ENCODE measurements around the gene ABCA10.
"Not testable (repeated sequence)": the region's sequence is repeated elsewhere in the genome, so short reads cannot be mapped to it uniquely, and the experiment has no call there.

ABCA10 gene

DNA sequence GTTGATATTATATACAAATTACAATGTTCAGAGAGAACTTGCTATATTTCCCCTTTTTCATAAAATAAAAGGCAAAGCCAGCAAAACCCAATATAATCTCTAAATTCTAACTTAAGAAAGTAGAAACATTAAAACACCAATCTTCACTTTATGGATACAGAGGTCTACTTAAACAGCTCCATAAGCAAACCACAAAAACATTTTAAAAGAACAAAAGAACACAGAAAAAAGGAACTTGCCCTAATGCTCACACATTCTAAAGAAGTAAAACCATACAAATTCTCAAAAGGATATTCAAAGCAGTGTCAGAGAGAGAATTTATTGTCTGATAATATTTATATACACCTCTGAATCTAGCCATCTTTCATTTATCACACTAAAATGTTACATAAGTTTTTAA lies 606 bp downstream of the ABCA10 start:
- no peak for DNase-seq

DNA sequence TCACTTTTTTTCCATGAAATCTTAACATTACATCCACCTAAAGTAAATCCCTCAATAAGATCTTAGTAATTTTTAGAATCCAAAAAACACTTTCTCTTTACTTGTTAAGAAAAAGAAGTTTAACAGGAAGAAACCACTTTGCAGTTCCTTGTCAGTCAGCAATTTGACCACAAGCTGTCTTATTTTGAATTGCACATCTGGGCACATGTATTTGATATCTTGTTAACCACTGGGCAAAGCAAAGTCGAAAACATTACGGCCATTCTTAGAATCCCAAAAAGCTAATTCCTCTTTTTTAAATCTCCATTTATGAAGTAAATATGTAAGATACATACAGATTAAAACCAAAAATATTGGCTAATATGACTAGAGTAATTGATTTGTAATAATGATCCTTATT lies 1.1 kb downstream of the ABCA10 start:
- DNase-seq: no peak

DNA sequence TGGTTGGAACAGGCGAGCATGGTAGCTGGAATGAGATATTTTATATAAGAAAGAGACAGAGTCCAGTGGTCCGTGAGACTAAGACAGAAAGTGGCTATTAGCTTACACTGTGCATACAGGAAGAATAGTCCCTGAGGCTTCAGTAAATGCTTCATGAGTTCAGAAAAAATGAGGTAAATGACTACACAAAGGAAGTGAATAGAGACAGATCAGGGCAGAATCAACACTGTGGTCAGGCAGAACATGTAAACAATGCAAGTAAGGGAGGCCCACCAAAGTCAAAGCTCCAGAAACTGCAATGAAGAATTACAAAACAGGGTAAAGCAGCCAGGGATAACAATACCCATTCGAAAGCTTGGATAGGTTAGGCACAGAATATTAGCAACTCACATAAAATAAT lies 4.8 kb downstream of the ABCA10 start:
- no peak for DNase-seq

DNA sequence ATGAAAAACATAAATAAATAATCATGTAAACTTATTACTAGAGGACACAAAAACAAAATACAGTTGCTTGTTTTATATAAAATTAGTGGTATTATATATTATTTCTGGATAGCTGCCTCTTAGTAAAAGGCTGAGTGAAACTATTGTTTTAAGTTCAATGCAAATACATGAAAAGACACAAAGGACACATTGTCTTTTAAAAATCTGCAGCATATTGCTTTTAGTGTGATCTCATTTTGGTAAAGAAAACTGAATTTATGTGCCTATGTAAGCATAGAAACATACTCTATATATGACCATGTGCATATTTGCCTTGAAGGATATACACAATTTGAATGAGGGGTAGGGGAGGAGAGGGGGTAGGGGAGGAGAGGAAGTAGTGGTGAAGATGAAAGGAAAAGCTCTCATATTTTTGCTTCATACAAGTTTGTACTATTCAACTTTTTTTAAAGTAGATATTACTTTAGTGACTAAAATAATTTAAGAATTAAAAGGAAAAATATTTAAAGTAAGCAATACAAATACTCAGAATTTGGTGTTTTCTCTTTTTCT lies 5.8 kb downstream of the ABCA10 start:
- no peak for DNase-seq

DNA sequence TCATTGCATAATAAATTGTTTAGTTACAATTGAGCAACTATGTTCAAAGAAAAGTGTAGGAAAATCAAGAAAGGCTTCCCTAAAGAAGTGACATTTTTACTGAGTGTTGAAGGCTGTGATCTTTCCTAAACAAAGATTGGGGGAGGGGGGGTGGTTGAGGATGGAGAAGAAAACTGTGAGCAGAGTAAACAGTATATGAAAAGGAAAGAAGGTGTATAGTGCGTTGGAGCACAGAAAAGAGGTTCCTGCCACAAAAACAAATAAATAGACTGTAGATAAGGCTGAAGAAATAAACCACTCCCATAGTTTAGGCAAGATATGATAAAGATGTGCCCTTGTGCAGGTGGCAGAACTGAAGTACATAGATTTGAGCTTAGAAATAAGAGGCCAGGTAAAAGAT lies 8.5 kb downstream of the ABCA10 start:
- no peak for DNase-seq

DNA sequence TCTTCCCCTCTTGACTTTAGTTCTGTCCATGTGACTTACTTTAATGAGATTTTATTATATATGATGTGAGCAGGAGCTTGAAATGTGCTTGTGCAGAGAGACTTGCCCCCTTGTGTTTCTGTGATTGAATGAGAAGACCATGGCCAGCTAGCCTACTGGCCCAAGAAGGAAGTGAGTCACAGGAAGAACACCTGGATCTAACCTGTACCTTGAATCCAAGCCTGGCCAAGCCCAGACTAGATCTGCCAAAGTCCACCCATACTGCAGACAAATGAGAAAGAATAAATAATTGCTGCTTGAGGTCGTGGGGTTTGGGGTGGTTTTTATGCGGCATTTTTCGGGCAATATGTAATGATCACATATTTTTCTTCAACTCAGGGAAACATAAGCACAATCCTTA lies 9.6 kb downstream of the ABCA10 start:
- no peak for DNase-seq

DNA sequence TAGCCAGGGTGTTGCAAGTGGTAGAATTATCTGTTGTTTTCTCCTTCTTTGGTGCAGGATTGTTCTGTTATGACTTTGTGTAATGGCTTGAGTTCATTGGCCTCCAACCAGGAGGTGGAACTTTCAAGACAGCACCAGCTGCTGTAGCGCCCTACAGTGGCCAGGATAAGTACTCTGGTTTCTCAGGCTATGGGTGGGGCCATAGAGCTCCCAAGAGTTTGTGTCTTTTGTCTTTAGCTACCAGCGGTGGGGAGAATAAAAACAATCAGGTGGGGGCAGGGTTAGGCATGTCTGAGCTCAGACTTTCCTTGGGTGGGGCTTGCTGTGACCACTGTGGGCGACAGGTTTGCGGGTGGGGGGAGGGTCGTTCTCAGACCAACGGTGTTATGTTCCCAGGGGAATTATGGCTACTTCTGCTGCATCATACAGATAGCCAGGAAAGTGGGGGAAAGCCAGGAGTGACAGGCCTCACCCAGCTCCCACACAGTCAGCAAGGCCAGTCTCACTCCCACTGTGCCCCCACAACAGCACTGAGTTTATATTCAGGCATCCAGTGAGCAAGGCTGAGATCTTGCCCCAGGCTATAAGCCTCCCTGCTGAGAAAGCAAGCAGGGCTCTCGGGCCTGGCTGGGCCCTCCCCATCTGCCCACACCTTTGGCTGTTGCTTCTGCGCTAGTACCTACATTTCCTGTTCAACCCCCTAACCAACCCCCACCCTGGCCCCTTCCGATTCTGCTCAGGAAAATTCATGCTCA lies 15.4 kb downstream of the ABCA10 start:
- no peak for DNase-seq

DNA sequence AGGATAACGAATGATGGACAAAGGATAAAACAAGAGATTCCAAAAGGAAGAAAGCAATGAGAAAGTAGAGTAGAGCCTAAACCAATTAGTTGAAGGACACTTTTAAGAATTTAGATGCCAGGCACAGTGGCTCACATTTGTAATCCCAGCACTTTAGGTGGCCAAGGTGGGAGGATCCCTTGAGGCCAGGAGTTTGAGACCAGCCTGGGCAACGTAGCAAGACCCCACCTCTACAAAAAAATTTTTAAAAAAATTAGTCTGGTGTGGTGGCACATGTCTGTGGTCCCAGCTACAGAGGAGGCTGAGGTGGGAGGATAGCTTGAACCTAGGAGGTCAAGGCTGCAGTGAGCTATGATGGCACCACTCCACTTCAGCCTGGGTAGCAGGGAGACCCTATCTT lies 20.0 kb downstream of the ABCA10 start:
- DNase-seq: no peak

DNA sequence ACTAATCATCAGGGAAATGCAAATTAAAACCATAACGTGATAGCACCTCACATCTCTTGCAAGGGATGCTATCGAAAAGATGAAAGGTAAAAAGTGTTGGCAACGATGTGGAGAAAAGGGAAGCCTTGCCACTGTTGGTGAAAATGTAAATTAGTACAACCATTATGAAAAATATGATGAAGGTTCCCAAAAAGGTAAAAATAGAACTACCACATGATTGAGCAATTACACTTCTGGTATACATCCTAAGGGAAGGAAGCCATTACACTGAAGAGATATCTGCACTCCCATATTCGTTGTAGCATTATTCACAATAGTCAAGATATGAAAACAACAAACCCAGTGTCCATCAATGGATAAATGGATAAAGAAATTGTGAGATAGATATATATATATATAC lies 21.5 kb downstream of the ABCA10 start:
- DNase-seq: no peak

DNA sequence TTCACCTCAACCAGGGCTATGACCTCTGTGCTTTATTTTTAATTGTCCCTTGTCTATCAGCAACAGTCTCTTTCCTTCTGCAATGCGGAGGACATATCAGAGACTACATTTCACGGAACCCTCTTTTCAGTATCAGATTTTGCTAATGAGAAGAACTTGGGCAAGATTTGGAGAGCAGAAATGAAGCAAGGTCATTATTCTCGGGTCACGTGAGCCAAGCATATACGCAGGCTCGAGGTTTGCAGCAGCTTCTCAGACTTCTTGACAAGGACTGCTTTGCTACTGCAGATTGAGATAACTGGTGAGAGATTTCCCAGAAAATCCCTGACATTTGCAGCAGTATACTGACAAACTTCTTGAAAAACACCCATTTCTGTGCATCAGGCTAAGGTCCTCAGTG lies 30.4 kb downstream of the ABCA10 start:
- DNase-seq: no peak

DNA sequence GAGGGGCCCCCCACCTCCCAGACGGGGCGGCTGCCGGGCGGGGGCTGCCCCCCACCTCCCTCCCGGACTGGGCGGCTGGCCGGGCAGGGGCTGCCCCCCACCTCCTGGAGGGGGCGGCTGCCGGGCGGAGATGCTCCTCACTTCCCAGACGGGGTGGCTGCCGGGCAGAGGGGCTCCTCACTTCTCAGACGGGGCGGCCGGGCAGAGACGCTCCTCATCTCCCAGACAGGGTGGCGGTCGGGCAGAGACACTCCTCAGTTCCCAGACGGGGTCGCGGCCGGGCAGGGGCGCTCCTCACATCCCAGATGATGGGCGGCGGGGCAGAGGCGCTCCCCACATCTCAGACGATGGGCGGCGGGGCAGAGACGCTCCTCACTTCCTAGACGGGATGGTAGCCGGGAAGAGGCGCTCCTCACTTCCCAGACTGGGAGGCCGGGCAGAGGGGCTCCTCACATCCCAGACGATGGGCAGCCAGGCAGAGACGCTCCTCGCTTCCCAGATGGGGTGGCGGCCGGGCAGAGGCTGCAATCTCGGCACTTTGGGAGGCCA lies 32.4 kb downstream of the ABCA10 start:
- not testable (repeated sequence) for DNase-seq

DNA sequence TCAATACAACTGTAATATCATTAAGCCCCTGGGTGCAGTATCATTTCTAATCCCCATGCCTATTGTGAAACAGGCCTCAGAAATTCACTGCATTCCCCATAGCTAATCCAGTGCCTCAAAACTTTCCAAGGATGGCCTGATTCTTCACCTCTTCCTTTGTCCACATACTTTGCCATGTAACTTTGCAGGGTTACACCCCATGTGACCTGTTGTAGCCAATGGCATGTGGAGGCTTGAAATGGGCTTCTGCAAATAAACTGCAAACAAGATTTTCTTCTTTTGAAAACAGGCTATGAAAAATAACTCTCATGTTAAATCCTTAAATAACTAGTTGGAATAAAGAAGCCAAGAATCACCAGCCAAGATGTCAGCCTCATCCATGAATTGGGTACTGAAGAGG lies 35.9 kb downstream of the ABCA10 start:
- DNase-seq: no peak

DNA sequence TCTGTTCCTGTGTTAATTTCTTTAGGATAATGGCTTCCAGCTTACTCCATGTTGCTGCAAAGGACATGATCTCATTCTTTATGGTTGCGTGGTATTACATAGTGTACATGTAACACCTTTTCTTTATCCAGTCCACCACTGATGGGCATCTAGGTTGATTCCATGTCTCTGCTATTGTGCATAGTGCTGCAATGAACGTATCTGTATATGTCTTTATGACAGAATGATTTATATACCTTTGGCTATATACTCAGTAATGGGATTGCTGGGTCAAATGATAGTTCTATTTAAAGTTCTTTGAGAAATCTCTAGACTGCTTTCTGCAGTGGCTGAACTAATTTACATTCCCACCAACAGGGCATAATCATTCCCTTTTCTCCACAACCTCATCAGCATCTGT lies 39.8 kb downstream of the ABCA10 start:
- no peak for DNase-seq

DNA sequence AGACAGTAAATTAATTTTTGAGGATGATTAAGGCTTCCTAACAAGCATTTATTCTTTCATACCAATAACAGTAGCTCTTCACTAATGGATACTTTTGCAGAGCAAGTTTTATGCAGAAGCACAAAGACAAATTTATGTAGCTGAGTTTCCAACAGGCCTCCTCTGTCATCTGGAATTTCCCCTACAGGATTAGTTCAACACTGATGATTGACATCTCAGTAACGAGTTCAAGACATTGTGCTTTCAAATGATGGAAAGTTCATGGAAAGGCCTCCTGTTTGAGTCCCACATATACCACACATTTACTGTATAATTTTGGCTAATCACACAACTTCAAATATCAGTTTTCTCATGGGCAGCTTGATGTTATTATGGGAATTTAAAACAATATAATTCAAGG lies 40.6 kb downstream of the ABCA10 start:
- no peak for DNase-seq

DNA sequence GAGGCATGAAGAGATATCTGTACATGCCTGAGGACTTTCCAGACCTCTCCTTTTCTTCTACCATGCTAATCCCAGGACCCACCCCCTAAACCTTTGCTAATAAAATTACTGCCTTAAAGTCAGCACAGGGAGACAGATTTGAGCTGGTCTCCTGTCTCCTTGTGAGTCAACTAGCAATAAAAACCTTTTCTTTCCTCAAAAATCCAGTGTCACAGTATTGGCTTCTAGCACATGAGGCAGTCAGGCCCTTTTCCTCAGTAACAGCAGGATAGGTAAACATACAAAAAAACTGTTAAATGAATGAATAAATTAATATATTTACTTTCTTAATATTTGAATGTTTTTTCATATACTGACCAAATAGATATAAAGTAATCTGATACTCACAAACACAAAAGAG lies 41.3 kb downstream of the ABCA10 start:
- DNase-seq: no peak

DNA sequence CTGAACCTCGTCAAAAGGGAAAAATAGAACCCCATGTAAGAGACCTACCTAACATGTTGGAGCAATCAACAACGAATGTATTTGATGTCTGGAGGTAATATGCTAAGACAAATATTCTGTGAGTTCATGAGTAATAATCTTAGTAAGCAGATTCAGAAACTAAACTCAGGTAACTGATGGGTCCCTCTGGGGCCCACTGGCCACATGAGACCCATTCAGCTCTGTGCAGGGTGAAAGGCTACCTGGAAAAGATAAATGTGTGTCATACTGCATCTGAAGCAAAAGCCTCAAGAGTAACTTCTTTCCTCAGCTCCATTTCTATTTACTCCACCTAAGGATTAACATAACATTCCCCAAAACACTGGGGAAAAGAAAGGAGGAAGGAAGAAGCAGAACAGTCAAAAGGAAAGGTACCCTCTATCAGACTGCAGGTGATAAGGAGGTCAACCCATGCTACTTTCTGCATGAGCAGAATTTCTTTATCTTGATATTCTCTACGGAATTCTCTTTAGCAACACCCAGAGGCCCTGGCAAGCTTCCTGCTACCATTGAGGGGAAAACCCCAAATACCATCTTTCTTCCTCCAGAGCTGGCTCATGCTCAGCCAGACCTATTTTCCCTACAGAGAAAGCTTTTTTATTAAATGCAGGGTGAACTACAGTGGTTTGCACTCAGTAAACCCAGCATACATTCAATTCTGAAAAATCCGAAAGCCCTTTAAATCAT lies 49.2 kb downstream of the ABCA10 start:
- DNase-seq: no peak

DNA sequence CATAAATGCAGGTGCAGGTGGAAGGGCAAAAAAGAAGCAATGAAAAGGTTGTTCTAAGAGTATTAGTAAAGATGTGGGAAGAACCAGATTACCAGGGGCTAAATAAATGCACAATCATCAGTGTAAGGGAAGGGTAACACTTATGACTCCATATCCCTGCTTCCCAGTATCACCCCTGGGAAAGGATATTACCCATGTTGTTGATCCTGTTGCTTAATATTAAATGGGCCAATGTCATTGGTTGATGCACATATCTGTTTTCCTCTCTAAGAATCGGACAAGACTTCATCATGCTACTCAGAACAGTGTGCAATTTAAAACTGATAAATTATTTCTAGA lies 52.2 kb downstream of the ABCA10 start:
- DNase-seq: no peak

DNA sequence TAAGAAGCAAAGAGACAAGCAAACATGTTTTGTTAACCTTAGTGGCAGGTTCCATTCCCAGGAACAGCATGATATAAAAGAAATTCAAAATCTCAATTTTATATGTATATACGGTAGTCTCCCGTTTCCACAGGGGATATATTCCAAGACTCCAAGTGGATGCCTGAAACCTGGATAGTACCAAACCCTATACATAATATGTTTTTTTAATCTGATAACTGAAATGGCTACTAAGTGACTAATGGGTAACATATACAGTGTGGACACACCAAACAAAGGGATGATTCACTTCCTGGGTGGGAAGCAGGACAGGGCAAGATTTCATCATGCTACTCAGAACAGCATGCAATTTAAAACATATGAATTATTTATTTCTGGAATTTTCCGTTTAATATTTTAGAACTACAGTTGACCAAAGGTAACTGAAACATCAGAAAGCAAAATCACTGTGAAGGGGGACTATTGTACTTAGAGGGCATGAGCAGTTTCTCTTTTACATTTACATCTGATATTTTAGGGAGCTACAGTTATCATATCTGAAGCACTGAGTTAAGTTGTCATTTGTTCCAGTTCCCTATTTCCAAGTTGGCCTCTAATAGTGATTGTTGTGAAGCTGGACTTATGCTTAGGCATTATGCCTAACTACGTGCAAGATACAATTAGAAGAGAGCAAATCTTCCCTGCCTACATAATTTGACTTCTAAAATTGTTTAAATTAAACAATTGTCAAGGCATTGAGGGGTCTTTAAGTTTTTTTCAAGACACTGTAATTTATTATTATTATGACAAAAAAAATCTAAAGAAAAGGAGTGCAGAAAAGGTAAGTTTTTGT lies 52.8 kb downstream of the ABCA10 start:
- DNase-seq: no peak

DNA sequence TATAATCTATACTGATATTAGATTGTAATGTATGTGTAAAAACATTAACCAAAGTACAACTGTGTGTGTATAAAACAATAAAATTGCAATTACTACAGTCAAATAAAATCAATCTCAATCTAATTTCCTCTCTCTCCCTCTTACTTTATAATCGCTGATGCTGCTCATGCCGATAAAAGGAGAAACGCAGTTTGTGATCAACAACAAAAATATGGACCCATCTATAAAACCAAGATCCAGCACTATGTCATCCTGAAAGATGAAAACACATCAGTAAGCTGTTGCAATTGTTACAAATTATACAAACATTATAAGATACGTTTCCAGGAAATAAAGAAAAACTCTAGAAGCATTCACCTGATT lies 53.4 kb downstream of the ABCA10 start:
- DNase-seq: no peak

DNA sequence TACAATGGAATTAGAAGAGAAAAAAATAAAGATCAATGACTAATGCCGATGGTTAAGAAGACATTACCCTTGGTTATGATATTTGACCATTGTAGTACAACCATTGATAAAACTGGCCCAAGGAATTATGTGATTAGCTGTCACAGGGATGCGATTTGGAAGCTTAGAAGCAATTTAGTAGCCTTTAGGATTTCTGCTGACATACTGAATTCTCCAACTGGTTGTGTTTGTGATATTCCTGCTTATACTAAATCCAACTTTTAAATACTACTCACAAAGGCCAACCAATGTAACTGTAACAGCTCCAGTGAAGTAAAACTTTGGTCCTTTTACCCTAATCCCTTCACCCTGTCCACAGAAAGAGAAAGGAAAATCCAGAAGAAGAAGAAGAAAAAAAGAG lies 55.5 kb downstream of the ABCA10 start:
- no peak for DNase-seq

DNA sequence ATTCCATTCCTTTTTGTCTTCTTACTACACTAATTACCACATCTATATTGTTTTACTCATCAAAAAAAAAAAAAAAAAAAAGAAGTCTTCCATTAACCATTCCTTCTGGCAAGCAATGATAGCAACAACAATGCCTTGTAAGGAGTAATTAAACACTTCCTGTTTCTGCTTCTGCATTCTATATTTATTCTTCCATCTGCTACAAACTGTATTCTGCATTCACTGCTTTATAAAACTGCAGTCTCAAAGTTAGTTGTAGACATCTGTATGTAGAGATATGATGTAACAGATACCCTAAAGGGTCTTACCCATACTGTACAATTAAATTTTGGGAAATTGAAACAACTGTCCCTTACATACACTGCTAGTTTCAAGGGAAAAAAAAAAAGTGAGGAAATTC lies 58.2 kb downstream of the ABCA10 start:
- DNase-seq: no peak

DNA sequence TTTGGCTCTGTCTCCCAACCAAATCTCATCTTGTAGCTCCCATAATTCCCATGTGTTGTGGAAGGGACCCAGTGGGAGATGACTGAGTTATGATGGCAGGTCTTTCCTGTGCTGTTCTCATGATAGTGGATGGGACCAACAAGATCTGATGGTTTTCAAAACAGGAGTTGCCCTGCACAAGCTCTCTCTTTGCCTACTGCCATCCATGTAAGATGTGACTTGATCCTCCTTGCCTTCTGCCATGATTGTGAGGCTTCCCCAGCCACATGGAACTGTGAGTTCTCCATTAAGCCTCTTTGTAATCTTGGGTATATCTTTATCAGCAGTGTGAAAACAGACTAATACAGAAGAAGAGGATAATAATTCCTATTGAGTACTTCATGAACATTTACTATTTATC lies 60.0 kb downstream of the ABCA10 start:
- not testable (repeated sequence) for DNase-seq

DNA sequence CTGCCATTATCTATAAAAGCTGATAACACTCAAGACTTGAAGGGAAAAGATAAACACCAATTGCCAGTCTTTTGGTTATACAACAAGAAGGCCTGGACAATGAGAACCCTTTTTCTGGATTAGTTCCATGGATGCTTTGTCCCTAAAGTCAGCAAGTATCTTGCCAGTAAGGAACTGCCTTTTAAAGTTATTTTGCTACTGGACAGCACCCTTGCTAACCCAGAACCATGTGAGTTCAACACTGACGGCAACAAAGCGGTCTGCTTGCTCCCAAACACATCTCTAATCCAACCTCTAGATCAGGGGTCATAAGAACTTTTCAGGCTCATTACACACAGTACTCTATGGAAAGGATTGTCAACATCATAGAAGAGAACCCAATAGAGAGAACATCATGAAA lies 61.7 kb downstream of the ABCA10 start:
- no peak for DNase-seq

DNA sequence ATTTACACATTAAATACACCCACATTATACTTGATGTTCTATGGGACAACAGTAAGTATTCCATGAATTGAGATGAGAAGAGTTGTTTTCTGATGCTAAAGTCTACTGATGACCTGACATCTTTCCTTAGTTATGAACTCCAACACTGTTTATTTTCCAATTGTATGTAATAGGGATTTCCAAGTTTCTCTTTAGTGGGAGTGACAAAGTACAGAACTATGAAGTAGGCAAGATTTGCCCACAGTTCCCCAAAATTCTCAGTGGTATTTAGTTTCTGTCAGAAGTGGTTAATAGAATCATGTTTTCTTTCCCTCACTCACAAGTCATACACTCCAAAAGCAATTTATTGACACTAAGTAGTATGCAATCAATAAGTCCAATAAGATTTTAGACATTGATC lies 64.4 kb downstream of the ABCA10 start:
- no peak for DNase-seq
